RWPE2 (cell line): Measurements from ENCODE around the gene THOC2.
"Not testable (repeated sequence)": the region's sequence is repeated elsewhere in the genome, so short reads cannot be mapped to it uniquely, and the experiment has no call there.

Source experiments
- ATAC-seq: fragments of 200-7000 bp; cut with Tn5 transposase; 3 replicates; pipeline ENCODE4 v1.9.1; 2021; ENCODE audit warnings: low read depth
- DNase-seq: peaks from one replicate; pipeline ENCODE4 v3.0.0-alpha.2; 2020; ENCODE audit warnings: low spot score
- H3K27ac ChIP-seq: fragments of 450-650 bp; 2 replicates; pipeline ENCODE4 v1.5.1; 2017; ENCODE audit warnings: mild to moderate bottlenecking; ENCODE audit not compliant: poor library complexity, severe bottlenecking
- H3K27me3 ChIP-seq: fragments of 250-450 bp; sonication (Bioruptor Pico); 2 replicates; pipeline ENCODE4 v1.5.1; 2021; ENCODE audit warnings: mild to moderate bottlenecking, moderate library complexity; ENCODE audit not compliant: insufficient read depth, poor library complexity, severe bottlenecking
- H3K36me3 ChIP-seq: fragments of 250-450 bp; sonication (Bioruptor Pico); 2 replicates; pipeline ENCODE4 v1.5.1; 2020; ENCODE audit warnings: low read depth, mild to moderate bottlenecking, moderate library complexity
- H3K4me1 ChIP-seq: fragments of 250-450 bp; sonication (Bioruptor Pico); 2 replicates; pipeline ENCODE4 v1.5.1; 2021; ENCODE audit warnings: mild to moderate bottlenecking, moderate library complexity; ENCODE audit not compliant: insufficient read depth, poor library complexity, severe bottlenecking
- H3K4me3 ChIP-seq: fragments of 250-450 bp; sonication (Bioruptor Pico); 2 replicates; pipeline ENCODE4 v1.5.1; 2021; ENCODE audit warnings: mild to moderate bottlenecking, moderate library complexity; ENCODE audit not compliant: severe bottlenecking
- H3K9me3 ChIP-seq: fragments of 250-450 bp; sonication (Bioruptor Pico); 2 replicates; pipeline ENCODE4 v1.5.1; 2021; ENCODE audit warnings: mild to moderate bottlenecking, moderate library complexity; ENCODE audit not compliant: severe bottlenecking
- TF ChIP-seq, protein P1 (sequence below): fragments of 450-650 bp; IDR thresholded peaks from one replicate; pipeline ENCODE4 v1.5.1; 2017; ENCODE audit warnings: mild to moderate bottlenecking, moderate library complexity; ENCODE audit not compliant: poor library complexity, severe bottlenecking

The THOC2 gene

DNA sequence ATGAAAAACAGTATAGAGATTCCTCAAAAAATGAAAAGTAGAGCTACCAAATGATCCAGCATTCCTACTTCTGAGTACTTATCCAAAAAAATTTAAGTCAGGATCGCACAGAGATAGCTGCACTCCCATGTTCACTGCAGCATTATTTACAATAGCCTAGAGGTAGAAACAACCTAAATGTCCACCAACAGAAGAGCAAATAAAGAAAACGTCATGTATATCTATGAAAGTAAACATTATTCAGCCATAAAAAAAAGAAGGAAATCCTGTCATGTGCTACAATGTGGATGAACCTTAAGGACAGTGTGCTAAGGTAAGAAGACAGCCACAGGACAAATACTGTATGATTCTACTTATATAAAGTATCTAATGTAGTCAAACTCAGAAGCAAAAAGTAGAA, 12.4 kb downstream of the THOC2 start:
- Histone ChIP-seq H3K36me3 (no peaks in the 10 kb centered on the region), H3K4me3 (no peak overlapping the region), H3K27me3 (no peaks in the 10 kb centered on the region), H3K4me1 (no peaks in the 10 kb centered on the region), H3K9me3 (no peaks in the 10 kb centered on the region), H3K27ac (no peak overlapping the region)
- TF ChIP-seq, protein P1, sequence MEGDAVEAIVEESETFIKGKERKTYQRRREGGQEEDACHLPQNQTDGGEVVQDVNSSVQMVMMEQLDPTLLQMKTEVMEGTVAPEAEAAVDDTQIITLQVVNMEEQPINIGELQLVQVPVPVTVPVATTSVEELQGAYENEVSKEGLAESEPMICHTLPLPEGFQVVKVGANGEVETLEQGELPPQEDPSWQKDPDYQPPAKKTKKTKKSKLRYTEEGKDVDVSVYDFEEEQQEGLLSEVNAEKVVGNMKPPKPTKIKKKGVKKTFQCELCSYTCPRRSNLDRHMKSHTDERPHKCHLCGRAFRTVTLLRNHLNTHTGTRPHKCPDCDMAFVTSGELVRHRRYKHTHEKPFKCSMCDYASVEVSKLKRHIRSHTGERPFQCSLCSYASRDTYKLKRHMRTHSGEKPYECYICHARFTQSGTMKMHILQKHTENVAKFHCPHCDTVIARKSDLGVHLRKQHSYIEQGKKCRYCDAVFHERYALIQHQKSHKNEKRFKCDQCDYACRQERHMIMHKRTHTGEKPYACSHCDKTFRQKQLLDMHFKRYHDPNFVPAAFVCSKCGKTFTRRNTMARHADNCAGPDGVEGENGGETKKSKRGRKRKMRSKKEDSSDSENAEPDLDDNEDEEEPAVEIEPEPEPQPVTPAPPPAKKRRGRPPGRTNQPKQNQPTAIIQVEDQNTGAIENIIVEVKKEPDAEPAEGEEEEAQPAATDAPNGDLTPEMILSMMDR, result no peak
- ATAC-seq (no peak), DNase-seq (no peak)

DNA sequence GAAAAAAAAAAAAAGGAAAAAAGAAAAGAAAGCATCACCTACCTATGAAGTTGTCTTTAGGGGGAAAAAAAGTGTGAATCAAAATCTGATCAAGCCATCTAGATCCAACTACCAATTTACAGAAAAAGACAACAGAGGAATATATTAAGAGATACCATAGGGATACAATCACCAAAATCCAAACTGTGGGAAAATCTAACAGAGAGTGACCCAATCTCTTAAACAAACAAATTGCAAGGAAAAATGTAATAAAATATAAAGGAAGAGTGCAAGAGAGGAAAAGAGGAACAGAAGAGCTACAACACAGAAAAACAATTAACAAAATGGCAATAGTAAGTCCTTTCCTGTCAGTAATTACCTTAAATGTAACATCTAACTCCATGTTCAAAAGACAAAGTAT, 19.0 kb downstream of the THOC2 start:
- DNase-seq, result no peak
- no peaks in the 10 kb centered on the region for H3K9me3 ChIP-seq
- H3K36me3 ChIP-seq, result 0 out of 2 replicates have a peak, but pooled peaks cover 7% of the 10 kb centered on the region
- no peak for ATAC-seq
- TF ChIP-seq, protein P1, result no peak
- H3K4me1 ChIP-seq, result no peaks in the 10 kb centered on the region
- no peak overlapping the region for H3K27ac ChIP-seq
- H3K27me3 ChIP-seq, result no peaks in the 10 kb centered on the region
- H3K4me3 ChIP-seq, result no peak overlapping the region

DNA sequence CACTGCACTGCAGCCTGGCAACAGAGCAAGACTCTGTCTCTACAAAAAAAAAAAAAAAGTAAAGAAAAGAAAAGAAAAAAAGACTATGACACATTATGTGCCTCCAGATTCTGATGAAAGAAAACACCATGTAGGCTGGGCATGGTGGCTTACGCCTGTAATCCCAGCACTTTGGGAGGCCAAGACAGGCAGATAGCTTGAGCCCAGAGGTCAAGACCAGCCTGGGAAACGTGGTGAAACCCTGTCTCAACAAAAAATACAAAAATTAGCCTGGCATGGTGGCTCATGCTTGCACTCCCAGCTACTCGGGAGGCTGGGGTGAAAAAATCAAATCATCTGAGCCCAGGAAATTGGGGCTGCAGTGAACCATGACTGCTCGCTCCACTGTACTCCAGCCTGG, 19.4 kb downstream of the THOC2 start:
- no peaks in the 10 kb centered on the region for H3K27me3 ChIP-seq
- no peaks in the 10 kb centered on the region for H3K4me1 ChIP-seq
- H3K9me3 ChIP-seq, result no peaks in the 10 kb centered on the region
- TF ChIP-seq, protein P1, result no peak
- no peak overlapping the region for H3K4me3 ChIP-seq
- 0 out of 2 replicates have a peak, but pooled peaks cover 7% of the 10 kb centered on the region for H3K36me3 ChIP-seq
- DNase-seq (no peak), ATAC-seq (no peak)
- H3K27ac ChIP-seq, result no peak overlapping the region

DNA sequence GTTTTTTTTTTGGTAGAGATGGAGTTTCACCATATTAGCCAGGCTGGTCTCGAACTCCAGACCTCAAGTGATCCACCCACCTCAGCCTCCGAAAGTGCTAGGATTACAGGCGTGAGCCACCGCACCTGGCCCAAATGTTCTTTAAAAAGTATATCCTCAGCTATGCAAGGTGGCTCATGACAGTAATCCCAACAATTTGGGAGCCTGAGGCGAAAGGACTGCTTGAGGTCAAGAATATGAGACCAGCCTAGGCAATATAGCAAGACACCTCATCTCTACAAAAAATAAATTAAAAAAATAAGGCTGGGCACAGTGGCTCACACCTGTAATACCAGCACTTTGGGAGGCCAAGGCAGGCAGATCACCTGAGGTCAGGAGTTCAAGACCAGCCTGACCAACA, 21.7 kb downstream of the THOC2 start:
- not testable (repeated sequence) for H3K27me3 ChIP-seq, ATAC-seq, H3K36me3 ChIP-seq, H3K4me3 ChIP-seq, H3K27ac ChIP-seq, H3K9me3 ChIP-seq, H3K4me1 ChIP-seq, DNase-seq

DNA sequence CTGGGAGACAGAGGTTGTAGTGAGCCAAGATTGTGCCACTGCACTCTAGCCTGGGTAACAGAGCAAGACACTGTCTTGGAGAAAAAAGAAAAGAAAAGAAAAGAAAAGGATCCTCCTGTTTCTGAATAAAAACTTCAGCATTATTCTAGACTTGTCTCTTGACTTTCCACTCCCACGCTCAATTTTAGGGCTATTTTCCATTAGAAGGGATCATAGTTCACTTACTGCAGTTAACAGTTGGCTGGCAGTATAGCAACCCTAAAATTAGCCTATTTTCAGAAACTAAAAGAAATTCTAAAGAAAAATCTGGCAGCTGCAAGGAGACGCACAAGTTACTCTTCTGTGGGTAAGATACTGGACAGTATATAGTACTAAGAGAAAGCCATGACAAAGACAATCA, 28.1 kb downstream of the THOC2 start:
- Histone ChIP-seq H3K27me3 (no peaks in the 10 kb centered on the region), H3K27ac (no peak overlapping the region), H3K4me1 (no peaks in the 10 kb centered on the region), H3K9me3 (no peaks in the 10 kb centered on the region), H3K36me3 (peaks cover 12% of the 10 kb centered on the region; the same call in 1 of the 2 replicates), H3K4me3 (no peak overlapping the region)
- TF ChIP-seq, protein P1, result no peak
- ATAC-seq (no peak), DNase-seq (no peak)
